ENCODE results near the gene ANKRD6. TPM values are rescaled to one million over a fixed set of nuclear protein-coding genes. Genes with fewer than 3 reads are reported as not detected.

ANKRD6 gene
- polyA plus RNA-seq, 1 experiment: 1.1 TPM

DNA sequence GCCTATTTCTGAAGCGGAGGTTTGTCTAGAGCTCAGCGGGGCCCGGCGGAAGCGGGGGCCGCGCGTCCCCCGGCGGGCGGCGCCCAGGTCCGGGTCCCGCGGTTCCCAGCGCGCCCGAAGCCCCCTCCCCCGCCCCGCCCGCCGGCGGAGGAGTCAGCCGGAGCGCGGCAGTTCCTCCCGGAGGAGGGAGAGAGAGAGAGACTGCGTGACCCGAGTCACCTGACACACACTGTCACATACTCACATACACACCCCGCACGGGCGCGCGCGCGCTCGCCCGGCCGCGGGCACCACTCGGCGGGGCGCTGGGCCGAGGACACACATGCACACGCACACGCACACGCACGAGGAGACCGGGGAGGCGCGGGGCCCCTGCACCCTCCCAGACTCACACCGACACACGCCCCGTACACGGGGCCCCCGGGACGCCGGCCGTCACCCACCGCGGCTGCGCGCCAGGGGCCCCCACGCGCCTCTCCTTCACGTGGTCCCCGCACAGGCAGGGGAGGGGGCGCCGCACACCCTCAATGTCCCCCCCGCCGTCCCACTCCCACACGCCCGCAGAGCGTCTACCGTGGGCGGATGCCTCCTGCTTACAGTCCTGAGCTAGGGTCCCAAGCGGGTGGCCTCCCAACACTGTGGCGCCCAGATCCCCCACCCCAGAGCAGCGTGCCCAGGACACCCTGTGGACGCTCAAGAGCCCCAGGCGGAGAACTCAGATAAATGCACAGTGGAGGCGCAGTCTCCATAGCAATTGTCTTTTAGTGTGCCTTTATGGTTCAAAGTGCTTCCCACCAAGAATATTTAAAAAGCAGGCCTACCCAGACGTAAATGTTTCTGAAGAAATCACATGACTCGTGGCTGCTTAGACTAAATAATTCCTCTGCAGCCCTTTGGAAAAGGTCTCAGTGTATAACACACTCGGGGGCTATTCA, 20.6 kb upstream of the ANKRD6 start, which contains the start of gene RRAGD:
Gene RRAGD, minus strand, starts transcription at position 203 of the 935 bp plus-strand sequence. CDS start 280 bp downstream, outside the sequence.
- H3K27me3 ChIP-seq (ENCODE audit: control insufficient read depth, insufficient read depth, low read length): peaks cover 26% of the 10 kb centered on the region
- POLR2A ChIA-PET: no interaction called here

DNA sequence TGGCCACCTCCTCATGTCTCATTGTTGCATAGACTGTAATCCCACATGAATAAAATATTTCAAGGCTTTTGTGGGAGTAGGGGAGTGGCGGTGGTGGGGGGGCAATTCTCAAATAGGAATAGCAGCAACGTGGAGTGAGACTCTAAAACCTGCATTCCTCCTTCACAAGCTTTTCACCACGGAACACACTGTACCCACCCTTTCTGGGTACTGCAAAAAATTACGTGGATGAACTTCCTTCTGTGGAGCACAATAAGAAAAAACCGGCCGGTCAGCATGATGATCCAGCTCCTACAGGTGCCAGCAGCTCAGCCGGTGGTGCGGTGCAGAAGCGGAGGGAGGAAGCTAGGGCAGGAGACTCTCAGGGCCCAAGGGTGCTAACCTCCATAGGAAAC, 19.9 kb upstream of the ANKRD6 start:
- Histone ChIP-seq H3K4me3 (ENCODE audit: low read depth, low read length) (no peak overlapping the region), H3K36me3 (ENCODE audit: control insufficient read depth, insufficient read depth, low read length) (no peaks in the 10 kb centered on the region), H3K27me3 (ENCODE audit: control insufficient read depth, insufficient read depth, low read length) (peaks cover 28% of the 10 kb centered on the region)
- TF ChIP-seq, protein P1, sequence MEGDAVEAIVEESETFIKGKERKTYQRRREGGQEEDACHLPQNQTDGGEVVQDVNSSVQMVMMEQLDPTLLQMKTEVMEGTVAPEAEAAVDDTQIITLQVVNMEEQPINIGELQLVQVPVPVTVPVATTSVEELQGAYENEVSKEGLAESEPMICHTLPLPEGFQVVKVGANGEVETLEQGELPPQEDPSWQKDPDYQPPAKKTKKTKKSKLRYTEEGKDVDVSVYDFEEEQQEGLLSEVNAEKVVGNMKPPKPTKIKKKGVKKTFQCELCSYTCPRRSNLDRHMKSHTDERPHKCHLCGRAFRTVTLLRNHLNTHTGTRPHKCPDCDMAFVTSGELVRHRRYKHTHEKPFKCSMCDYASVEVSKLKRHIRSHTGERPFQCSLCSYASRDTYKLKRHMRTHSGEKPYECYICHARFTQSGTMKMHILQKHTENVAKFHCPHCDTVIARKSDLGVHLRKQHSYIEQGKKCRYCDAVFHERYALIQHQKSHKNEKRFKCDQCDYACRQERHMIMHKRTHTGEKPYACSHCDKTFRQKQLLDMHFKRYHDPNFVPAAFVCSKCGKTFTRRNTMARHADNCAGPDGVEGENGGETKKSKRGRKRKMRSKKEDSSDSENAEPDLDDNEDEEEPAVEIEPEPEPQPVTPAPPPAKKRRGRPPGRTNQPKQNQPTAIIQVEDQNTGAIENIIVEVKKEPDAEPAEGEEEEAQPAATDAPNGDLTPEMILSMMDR (IDR thresholded peaks at IDR 0.05; ENCODE audit: insufficient read depth, low read depth, low read length): no peak
- DNase-seq (ENCODE audit: low read depth): no peak
- CTCF ChIA-PET: interaction anchor here (0.7 kb wide), 1 partner anchor 37 kb away, joined by 3 read pairs; no protein-coding TSS in a partner anchor
- POLR2A ChIA-PET: no interaction called here

More for the DNA sequence above, 20.6 kb upstream of the ANKRD6 start, which contains the start of gene RRAGD:
- no peak for DNase-seq (ENCODE audit: low read depth)
- CTCF ChIA-PET: interaction anchor here (1.1 kb wide), 1 partner anchor 10 kb away, joined by 3 read pairs; no protein-coding TSS in a partner anchor
- TF ChIP-seq, protein P1 (IDR thresholded peaks at IDR 0.05; ENCODE audit: insufficient read depth, low read depth, low read length): no peak
- H3K4me3 ChIP-seq (ENCODE audit: low read depth, low read length): peak within 1 kb of the TSS; percentile 32
- no peaks in the 10 kb centered on the region for H3K36me3 ChIP-seq (ENCODE audit: control insufficient read depth, insufficient read depth, low read length)

DNA sequence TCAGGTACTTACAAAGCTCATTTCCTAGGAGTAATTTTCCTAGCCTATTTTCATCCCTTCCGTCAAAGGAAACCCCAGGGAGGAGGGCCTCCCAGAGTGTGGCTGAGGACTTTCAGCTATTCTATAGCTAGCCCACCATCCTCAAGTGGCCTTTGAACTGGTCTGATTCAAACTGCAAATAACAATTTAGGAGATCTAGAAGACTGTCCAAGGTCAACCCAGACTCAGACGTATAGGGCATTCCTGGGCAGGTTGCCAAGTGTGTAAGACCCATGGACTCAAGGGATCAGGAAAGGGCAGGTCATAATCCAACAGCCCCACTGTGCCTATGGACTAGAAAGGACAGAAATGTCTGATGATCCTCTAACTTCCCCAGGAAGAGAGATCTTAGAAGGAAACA, 18.7 kb upstream of the ANKRD6 start:
- no peak overlapping the region for H3K4me3 ChIP-seq (ENCODE audit: low read depth, low read length)
- H3K27me3 ChIP-seq (ENCODE audit: control insufficient read depth, insufficient read depth, low read length): peaks cover 31% of the 10 kb centered on the region
- no peak for DNase-seq (ENCODE audit: low read depth)
- POLR2A ChIA-PET: no interaction called here
- TF ChIP-seq, protein P1 (IDR thresholded peaks at IDR 0.05; ENCODE audit: insufficient read depth, low read depth, low read length): no peak
- CTCF ChIA-PET: no interaction called here
- H3K36me3 ChIP-seq (ENCODE audit: control insufficient read depth, insufficient read depth, low read length): no peaks in the 10 kb centered on the region

DNA sequence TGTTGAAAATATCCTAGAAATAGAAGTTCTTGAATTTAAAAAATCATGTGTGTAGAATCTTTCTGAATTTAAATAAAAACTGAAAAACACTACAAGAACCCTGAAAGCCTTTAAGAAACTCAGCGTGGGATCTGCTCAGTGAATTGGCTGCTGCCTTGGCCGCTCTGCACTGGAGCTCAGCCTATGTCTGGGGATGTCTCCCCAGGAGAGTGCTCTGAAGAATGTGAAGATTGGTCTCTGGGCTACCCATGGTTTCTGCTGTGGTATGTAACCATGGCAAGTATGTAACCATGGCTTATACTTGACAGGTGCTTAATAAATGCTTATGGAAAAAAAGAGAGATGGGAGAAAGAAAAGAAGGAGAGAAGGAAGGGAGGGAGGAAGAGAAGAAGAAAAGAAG, 17.8 kb upstream of the ANKRD6 start:
- Histone ChIP-seq H3K27me3 (ENCODE audit: control insufficient read depth, insufficient read depth, low read length) (peaks cover 28% of the 10 kb centered on the region), H3K36me3 (ENCODE audit: control insufficient read depth, insufficient read depth, low read length) (no peaks in the 10 kb centered on the region), H3K4me3 (ENCODE audit: low read depth, low read length) (no peak overlapping the region)
- TF ChIP-seq, protein P1 (IDR thresholded peaks at IDR 0.05; ENCODE audit: insufficient read depth, low read depth, low read length): no peak
- ChIA-PET POLR2A (no interaction called here), CTCF (interaction anchor here (0.7 kb wide), 1 partner anchor 332 kb away, joined by 4 read pairs; no protein-coding TSS in a partner anchor)
- no peak for DNase-seq (ENCODE audit: low read depth)

DNA sequence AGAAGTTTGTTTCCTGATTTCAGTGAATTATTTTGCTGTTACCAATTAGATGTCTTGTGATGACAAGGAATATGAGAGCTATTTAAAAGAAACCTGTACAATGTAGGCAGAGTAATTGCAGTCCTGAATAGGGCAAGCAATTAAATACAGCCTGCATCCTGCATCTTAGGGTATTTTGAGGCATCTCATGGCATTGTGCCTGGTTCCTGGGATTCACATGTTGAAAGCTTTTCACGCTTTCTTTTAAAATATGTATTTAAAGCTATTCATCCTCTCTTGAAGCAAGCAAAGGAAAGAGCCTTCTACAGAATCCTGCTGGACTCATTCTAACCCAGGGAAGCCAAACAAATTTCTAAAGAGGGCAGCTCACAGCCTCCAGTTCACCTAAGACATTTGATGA, 16.2 kb upstream of the ANKRD6 start:
- no peak for DNase-seq (ENCODE audit: low read depth)
- no peaks in the 10 kb centered on the region for H3K36me3 ChIP-seq (ENCODE audit: control insufficient read depth, insufficient read depth, low read length)
- CTCF ChIA-PET: interaction anchor here (2.5 kb wide), 1 partner anchor 16 kb away, joined by 10 read pairs; no protein-coding TSS in a partner anchor
- POLR2A ChIA-PET: no interaction called here
- H3K4me3 ChIP-seq (ENCODE audit: low read depth, low read length): no peak overlapping the region
- TF ChIP-seq, protein P1 (IDR thresholded peaks at IDR 0.05; ENCODE audit: insufficient read depth, low read depth, low read length): no peak
- peaks cover 19% of the 10 kb centered on the region for H3K27me3 ChIP-seq (ENCODE audit: control insufficient read depth, insufficient read depth, low read length)

Data from BJ (cell line).